Central memory CD4-positive, alpha-beta T cell (primary cell): ENCODE results near the gene PFN1.
A peak's percentile ranks its signal among the peaks of the same experiment; 100 is the strongest.
"Not testable (repeated sequence)": the region's sequence is repeated elsewhere in the genome, so short reads cannot be mapped to it uniquely, and the experiment has no call there.

Source experiments
- DNase-seq: peaks from one replicate; pipeline ENCODE4 v3.0.0; 2022

The PFN1 gene

GRCh38 chr17:4945176-4945943, 3.0 kb downstream of the PFN1 start:
- DNase-seq = peak; percentile 61

GRCh38 chr17:4944554-4945175, 3.7 kb downstream of the PFN1 start:
- DNase-seq = no peak

DNA sequence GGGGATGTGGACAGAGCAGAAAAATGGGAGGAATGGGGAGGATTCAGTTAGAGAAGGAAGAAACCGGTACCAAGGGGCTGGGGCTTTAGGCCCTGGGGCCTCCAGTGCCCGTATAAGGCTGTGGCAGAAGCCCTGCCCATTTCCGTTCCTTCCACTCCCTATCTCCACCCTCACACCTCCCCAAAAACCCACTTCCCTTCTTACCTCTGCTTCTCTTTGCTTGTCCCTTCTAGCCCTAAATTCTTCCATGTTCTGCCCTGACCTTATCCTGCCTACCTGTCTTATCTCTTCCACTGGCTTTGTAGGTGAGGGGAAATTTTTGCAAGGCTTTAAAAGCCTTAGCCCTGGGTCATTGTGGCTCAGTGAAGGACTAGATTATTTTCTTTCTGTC, 4.2 kb downstream of the PFN1 start:
- DNase-seq = peak; percentile 67

DNA sequence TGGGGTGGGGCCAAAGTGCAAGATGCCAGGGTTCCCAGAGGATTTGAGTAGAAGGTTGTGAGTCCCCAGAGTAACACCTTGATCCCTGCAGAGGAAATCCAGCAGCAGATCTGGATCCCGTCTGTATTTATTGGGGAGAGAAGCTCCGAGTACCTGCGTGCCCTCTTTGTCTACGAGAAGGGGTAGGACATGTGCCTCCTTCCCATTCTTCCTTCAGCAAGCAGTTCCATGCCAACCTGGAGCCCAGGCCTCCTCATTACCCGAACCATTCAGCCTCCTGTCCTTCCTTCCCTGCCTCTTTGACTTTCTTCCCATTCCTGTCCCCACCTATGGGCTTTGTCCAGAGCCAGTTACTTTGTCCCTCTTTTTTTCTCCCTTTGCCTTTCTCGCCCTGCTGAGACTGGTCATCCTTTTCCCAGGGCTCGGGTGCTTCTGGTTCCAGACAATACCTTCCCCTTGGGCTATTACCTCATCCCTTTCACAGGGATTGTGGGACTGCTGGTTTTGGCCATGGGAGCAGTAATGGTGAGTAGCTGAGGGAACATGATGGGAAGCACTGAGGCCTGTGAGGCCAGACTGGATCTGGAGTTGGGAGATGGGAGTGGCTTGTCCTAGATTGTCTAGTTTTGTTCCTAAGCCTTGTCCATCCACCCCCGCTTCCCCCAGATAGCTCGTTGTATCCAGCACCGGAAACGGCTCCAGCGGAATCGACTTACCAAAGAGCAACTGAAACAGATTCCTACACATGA, 5.4 kb downstream of the PFN1 start:
- DNase-seq = no peak

DNA sequence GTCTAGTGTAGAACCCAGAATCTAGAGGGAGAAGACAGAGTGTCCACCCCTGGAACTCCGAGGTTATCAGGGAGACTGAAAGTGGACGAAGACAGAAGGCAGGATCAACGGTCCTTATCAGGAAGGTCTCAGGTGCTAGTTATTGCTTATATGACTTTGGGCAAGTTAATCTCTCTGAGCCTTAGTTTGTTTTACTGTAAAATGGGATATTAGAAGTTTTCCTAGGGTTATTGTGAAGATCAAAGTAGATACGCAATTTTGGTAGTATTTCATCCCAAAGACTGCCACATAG, 7.1 kb downstream of the PFN1 start:
- DNase-seq = no peak

- DNase-seq = peak; percentile 34
These were observed 7.6 kb downstream of the PFN1 start for GRCh38 chr17:4940555-4941318.

- peak; percentile 99 for DNase-seq
These were observed 8.4 kb downstream of the PFN1 start, which contains the start of the genes RNF167 and SLC25A11 for GRCh38 chr17:4939796-4940554. Gene RNF167 (plus strand): TSS chr17:4940268. CDS start chr17:4940910, 642 bp downstream. Gene SLC25A11 (minus strand): TSS chr17:4940046. CDS start chr17:4939910, 136 bp downstream.

DNA sequence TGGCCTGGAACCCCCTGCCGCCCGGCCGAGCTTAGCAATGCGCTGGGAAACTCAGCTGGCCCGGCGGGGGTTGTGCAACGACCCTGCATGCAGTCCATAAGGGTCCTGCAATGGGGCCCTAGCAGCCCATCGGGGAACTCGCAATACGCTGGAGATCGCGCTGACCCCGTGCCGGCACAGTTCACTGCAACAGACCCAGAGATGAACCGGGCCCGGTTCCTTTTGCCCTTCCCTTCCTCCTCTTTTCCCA, 8.9 kb downstream of the PFN1 start:
- DNase-seq = no peak

DNA sequence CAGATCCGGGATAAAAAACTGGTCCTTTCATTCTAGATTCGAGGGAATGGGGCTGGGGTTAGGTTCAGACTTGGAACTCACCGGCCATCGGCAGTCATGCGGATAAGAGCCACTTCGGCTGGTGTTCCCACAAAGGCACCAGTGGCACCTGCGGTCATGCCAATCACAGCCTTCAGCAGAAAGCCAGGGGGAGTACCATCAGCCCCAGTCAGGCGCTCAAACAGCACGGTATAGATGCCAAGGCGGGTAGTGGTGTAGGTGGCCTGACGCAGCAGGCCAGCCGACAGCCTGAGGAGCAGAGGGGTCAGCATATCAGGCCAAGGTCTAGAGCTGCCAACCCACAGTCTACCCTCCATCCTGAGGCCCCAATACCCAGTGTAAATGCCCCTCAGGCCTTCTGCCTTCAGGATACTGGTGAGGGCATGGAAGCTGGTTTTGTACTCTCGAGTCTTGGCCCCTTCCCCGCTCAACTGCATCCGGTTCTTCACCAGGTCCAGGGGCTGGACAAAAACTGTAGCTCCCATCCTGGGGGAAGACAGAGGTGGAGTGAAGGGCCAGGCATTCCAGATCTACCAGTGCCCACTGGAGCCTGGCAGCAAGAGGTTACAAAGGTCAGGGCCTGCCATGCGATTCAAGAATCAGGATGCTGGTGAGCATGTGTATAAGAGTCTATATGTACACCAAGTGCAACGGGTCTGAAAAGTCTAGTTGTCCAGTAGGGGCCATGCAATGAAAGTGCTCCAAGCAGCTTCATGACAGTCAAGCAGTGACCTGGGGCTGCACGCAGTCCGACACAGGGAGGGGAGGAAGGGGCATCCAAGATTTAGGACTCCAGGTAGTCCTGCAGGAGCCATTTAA, 9.4 kb downstream of the PFN1 start:
- DNase-seq = no peak

GRCh38 chr17:4938069-4938491, 10.2 kb downstream of the PFN1 start:
- DNase-seq = no peak

- no peak for DNase-seq
These were observed 10.8 kb downstream of the PFN1 start for GRCh38 chr17:4937553-4937952.

- no peak for DNase-seq
These were observed 11.9 kb downstream of the PFN1 start for GRCh38 chr17:4936436-4936835.

DNA sequence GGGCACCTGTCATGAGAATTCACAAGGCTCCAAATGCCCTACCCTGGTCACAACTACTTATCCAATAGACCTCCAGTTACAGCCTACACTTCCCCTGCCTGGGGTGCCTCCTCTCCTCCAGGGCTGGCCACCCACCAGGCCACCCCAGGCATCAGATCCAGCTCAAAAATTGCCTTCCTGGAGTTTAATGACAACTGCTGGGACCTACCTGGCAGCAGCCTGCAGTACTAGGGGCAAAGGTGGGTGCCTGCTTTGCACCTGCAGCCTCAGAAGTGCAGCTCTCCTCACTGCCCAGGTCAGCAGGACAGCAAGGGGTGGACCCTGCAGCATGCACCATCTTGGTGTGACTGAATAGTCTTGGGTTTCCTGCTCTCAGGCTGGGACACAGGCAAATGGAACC, 12.7 kb downstream of the PFN1 start:
- no peak for DNase-seq

DNA sequence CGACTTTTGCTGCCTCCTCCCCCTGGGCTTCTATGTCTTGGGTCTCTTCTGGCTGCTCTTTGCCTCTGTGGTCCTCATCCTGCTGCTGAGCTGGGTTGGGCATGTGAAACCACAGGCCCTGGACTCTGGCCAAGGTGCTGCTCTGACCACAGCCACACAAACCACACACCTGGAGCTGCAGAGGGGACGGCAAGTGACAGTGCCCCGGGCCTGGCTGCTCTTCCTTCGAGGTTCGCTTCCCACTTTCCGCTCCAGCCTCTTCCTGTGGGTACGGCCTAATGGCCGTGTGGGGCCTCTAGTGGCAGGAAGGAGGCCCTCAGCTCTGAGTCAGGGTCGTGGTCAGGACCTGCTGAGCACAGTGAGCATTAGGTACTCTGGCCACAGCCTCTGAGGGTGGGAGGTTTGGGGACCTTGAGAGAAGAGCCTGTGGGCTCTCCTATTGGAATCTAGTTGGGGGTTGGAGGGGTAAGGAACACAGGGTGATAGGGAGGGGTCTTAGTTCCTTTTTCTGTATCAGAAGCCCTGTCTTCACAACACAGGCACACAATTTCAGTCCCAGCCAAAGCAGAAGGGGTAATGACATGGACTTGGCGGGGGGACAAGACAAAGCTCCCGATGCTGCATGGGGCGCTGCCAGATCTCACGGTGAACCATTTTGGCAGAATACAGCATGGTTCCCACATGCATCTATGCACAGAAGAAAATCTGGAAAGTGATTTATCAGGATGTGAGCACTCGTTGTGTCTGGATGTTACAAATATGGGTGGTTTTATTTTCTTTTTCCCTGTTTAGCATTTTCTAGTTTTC, 14.0 kb downstream of the PFN1 start:
- DNase-seq = no peak

GRCh38 chr17:4933646-4934045, 14.7 kb downstream of the PFN1 start:
- no peak for DNase-seq

DNA sequence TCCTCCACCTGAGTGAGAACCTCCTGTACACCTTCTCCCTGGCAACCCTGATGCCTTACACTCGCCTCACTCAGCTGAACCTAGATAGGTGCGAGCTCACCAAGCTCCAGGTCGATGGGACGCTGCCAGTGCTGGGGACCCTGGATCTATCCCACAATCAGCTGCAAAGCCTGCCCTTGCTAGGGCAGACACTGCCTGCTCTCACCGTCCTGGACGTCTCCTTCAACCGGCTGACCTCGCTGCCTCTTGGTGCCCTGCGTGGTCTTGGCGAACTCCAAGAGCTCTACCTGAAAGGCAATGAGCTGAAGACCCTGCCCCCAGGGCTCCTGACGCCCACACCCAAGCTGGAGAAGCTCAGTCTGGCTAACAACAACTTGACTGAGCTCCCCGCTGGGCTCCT, 15.6 kb downstream of the PFN1 start:
- DNase-seq = no peak

GRCh38 chr17:4931963-4932362, 16.4 kb downstream of the PFN1 start, which contains the start of gene GP1BA:
Gene GP1BA (plus strand): TSS chr17:4932277. CDS start chr17:4932605, 328 bp downstream.
- no peak for DNase-seq

- DNase-seq = no peak
These were observed 19.4 kb downstream of the PFN1 start for GRCh38 chr17:4928881-4929280.

- not testable (repeated sequence) for DNase-seq
These were observed 21.6 kb downstream of the PFN1 start for GRCh38 chr17:4926577-4927335.

DNA sequence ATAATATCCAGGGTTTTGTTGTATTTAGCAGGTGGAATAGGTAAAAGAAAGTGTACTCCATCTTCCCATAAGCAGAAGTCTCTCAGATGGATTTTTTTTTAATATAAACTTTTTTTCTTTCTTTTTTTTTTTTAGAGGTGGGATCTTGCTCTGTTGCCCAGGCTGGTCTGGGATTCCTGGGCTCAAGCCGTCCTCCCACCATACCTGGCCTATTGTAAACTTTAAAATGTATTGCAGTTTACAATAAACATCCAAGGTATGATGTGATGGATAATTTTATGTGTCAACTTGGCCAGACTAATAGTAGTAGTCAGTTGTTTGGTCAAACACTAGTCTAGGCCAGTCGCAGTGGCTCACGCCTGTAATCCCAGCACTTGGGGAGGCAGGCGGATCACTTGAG, 27.0 kb downstream of the PFN1 start:
- DNase-seq = no peak
